Stimulated activated naive CD4-positive, alpha-beta T cell (primary cell): Measurements from ENCODE around the gene ARHGEF28.
A peak's percentile ranks its signal among the peaks of the same experiment; 100 is the strongest.

Experiments
- DNase-seq, 6 experiments: peaks; one replicate each; lab custom pipeline; 2025; lab: John Stamatoyannopoulos, UW

Gene ARHGEF28, protein sequence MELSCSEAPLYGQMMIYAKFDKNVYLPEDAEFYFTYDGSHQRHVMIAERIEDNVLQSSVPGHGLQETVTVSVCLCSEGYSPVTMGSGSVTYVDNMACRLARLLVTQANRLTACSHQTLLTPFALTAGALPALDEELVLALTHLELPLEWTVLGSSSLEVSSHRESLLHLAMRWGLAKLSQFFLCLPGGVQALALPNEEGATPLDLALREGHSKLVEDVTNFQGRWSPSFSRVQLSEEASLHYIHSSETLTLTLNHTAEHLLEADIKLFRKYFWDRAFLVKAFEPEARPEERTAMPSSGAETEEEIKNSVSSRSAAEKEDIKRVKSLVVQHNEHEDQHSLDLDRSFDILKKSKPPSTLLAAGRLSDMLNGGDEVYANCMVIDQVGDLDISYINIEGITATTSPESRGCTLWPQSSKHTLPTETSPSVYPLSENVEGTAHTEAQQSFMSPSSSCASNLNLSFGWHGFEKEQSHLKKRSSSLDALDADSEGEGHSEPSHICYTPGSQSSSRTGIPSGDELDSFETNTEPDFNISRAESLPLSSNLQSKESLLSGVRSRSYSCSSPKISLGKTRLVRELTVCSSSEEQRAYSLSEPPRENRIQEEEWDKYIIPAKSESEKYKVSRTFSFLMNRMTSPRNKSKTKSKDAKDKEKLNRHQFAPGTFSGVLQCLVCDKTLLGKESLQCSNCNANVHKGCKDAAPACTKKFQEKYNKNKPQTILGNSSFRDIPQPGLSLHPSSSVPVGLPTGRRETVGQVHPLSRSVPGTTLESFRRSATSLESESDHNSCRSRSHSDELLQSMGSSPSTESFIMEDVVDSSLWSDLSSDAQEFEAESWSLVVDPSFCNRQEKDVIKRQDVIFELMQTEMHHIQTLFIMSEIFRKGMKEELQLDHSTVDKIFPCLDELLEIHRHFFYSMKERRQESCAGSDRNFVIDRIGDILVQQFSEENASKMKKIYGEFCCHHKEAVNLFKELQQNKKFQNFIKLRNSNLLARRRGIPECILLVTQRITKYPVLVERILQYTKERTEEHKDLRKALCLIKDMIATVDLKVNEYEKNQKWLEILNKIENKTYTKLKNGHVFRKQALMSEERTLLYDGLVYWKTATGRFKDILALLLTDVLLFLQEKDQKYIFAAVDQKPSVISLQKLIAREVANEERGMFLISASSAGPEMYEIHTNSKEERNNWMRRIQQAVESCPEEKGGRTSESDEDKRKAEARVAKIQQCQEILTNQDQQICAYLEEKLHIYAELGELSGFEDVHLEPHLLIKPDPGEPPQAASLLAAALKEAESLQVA (N-terminal part only)

DNA sequence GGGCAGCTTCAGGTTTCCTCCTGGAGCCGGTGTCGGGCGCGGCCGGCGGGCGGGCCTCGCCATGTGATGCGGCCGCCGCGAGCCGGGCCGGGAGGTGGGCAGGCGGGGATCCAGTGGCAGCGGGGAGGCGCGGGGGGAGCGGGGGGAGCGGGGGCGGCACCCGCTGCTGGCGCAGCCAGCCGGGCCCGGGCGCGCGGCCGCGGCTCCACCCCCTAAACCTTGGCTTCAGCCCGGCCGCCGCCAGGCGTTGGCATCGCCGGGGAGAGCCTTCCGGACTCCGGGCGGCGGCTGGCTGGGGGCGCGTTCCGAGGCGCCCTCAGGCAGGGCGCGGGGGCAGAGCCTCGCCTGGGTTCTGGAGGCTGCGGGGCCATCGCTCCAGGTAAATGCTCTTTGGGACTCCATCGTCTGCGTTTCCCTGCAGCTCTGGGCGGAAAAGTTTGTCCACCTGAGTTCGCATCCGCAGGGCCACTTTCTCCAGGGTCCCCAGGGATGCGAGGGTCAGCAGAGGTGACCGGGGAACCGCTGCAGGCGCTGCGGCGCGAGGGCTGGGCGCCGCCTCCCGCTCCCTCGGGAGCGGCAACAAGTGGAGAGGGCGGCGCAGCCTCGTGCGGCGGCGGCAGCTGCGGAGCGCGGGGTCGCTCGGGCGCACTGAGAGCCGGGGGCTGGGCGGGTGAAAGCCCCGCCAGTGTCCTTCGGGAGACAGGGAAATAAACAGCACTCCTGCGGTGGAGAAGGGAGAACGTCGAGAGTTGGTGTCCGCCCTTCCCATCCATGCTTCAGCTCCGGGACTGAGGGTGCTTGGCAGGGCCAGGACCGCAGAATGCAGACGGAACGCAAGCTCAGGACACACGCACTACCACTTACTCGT is at the start of gene ARHGEF28:
ARHGEF28 (plus strand) TSS at position 253 of the 868 bp plus-strand sequence. CDS start 58,656 bp downstream, outside the sequence.
- no peak for DNase-seq

DNA sequence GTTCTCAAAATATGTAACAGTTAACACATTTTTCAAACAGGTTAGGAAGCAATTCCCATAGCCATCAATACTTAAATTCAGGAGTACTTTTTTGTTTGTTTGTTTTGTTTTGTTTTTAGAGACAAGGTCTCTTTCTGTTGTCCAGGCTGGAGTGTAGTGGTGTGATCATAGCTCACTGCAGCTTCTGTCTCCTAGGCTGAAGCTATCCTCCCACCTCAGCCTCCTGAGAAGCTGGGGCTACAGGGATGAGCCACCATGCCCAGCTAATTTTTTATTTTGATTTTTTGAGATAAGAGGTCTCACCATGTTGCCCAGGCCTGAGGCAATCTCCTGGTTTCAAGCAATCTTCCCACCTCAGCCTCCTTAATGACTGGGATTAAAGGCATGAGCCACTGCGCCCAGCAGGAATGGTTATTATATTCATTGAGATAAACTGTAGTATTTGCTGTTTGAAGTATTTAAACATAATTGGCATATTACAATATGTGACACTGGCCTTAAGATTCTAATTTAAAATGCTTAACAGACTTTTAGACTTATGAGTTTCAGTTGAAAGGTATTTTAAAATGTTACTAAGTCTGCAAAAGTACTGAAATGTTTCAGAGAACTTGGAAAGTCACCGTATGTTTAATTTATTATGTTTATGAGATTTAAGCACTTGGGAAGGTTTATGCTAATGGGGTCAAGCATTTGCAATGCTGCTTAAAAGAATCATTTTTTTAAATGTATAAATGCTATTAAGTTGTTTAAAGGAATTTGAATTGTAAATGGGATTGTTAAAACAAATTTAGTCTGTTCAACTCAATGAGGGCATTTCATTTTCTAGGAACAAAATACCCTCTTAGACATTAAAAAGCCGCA is 43.5 kb upstream of the ARHGEF28 start:
- DNase-seq = no peak

DNA sequence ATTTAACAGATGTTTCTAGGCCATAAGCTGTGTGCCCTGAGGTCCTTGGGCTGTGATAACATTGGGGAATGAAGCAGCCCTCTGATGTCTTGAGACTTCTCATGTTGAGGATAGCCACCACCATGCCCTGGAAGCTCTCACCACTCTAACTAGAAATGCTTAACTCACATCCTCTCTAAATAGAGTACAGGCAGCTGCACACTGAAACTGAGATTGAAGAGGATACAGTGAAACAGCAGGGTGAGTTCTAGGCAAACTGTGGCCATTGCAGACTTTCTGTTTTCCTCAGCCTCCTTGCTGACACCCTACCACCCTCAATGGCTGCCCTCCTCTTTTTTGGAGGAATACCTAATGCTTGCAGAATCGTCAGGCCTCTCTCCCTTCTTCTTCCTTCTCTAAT is 38.1 kb upstream of the ARHGEF28 start:
- DNase-seq = no peak

DNA sequence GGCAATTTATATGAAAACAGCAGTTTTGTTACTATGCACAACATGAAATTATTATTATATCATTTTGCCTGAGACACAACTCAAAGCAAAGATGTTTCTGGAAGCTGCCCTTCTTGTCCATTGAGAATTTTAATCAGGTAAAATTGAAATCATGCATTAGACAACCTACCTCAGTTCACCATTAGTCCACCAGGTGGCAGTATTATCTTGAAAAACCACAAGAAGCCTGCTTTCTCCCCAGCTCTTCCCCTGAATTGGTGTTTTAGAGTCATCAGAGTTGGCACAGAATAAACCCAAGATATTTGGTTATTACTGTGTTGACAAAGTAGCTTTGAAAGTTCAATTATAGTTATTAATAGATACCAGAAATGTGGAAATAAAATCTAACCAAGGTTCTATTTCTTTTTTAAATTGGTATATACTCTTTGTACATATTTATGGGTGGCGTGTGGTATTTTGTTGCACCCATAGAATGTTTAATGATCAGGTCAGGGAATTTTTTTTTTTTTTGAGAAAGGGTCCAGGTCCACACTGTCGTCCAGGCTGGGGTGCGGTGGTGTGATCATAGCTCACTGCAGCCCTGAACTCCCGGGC is 34.8 kb upstream of the ARHGEF28 start:
- DNase-seq = peak in 5 of 6 experiments; percentile 2 to 75 (median 30)

DNA sequence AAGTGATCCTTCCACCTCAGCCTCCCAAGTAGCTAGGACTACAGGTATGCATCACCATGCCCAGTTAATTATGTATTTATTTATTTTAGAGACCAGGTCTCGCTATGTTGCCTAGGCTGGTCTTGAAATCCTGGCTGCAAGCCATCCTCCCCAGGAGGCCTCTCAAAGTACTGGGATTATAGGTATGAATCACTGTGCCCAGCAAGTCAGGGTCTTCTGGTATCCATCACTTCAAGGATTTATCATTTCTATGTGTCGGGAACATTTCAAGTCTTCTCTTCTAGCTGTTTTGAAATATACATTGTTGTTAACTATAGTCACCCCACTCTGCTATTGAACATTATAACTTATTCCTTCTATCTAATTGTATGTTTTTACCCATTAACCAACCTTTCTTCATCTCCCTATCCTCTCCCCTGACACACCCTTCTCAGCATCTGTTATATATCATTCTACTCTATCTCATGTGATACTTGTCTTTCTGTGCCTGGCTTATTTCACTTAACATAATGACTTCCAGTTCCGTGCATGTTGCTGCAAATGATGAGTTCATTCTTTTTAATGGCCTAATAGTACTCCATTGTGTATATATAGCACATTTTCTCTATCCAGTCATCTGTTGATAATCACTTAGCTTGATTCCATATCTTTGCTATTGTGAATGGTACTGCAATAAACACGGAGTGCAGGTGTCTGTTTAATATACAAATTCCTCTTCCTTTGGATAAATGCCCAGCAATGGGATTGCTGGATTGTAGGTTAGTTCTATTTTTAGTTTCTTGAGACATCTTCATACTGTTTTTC is 34.1 kb upstream of the ARHGEF28 start:
- DNase-seq = no peak

DNA sequence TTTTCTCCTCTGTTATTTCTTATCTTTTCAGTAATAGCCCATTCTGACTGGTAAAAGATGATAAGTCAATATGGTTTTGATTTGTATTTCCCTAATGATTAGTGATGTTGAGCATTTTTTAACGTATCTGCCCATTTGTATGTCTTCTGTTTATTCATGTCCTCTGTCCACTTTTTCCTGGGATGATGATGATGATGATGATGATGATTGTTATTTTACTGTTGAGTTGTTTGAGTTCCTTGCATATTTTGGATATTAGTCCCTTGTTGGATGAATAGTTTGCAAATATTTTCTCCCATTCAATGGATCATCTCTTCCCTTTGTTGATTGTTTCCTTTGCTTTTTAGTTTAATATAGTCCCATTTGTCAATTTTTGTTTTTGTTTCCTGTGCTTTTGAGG is 33.4 kb upstream of the ARHGEF28 start:
- no peak for DNase-seq

DNA sequence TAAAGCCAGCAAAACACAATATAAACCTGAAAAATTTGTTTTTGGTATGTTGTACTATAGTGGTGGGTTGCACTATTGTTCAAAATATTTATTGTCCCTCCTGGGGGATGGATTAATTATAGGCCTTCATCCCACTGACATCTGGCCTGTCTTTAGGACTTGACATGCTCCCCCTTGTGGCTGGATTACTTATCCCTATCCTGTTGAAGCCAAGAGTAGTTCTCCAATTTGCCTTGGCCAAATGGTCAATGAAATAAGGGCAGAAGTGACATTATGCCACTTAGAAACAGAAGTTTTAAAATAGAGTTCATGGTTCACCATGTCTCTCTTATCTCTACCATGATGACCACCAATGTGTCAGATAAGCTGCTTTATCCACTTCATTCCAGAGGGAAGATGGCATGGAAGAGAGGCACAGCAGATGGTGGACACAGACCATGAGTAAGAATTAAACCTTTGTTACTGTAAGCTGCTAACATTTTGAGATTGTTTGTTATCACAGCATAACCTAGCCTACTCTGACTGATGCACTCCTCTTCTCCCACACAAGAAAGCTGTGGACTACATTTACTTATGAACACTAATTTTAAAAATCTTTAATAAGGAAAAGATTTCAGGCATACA is 29.2 kb upstream of the ARHGEF28 start:
- no peak for DNase-seq

DNA sequence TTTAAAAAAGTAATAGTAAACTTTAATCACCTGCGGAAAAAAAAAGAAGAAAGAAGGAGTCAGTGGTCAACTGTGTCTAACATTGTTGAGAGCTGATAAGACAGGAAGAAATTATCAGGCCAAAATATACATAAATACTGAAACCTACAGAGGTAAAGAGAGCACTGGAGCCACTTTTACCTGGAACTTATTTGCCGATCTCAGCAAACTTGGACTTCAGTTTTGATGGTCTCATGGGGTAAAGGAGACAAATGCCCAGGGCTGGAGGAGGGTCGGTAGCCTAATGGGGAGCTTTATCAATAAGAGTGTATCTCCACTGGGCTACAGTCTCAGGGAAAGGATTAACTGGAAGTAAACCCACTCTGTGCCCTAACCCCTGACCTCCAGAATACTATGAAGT is 26.6 kb upstream of the ARHGEF28 start:
- no peak for DNase-seq

DNA sequence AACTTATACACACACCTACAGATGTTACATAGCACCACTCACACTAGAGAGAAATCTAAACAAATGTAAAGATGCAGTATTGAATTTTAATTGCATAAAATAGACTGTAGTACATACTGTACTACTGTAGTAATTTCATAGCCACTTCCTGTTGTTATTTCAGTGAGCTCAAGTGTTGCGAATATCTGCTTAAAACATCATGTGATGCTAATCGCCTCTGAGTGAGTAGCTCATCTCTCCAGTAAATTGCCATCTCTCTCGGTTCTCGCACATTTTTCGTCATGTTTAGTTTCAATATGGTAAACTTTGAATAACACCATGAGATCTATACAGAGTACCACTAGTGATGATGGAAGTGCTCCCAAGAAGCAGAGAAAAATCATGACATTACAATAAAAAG is 22.0 kb upstream of the ARHGEF28 start:
- no peak for DNase-seq

DNA sequence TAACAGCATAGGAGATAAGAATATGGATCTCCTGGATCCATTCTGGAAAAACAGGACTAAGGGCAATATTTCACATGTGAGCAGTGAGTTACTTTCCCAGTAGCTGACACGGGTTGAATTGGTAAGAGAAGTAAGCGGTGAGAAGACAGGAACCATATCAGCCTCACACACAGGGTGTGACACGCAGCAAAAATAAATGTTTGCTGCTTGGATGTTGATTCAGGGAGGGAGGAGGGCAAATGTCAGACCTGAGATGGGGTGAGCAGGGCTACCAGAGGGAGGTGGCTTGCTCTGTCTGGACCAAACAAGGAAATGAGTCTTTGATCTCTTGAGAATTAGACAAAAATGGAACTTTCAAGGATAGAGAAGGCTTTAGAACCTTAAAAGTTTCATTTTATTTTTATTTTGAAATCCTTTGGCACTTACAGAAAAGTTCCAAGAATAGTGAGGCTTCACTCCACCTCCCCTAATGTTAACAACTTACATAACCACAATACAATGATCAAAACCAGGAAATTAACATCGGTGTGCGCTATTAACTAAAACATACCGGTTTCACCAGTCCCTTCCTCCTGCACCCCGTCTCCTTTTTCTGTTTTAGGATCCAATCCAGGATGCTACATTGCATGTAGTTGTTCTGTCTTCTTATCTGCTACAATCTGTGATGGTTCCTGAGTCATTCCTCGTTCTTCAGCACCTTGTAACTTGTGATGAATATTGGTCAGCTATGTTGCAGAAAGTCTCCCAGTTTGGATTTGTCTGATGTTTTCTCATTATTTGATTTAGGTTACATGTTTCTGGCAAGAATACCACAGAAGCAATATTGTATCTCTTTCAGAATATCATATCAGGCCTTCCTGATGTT is 20.5 kb upstream of the ARHGEF28 start:
- DNase-seq = no peak

DNA sequence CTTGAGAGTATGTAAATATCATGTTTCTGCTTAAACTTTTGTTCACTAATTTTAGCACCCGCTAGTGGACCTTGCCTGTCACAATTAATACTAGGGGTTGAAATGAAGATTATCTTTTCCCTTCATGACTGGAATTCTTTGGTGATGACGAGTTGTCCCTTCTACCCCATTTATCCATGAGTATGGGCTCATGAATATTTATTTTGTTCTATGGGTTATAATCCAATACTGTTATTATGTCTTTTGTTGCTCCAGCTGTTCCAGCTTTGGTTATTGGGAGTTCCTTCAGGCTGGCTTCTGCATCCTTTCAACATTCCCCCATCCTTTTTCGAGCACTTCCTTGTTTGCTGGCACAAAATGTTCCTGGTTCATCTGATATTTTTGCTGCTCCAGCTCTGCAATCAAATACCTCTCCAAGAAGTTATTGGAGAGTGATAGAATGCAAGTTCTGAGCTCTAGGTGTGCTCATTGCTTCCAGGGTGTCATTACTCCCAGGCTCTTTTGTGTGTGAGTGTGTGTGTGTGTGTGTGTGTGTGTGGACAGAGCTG is 19.7 kb upstream of the ARHGEF28 start:
- no peak for DNase-seq

DNA sequence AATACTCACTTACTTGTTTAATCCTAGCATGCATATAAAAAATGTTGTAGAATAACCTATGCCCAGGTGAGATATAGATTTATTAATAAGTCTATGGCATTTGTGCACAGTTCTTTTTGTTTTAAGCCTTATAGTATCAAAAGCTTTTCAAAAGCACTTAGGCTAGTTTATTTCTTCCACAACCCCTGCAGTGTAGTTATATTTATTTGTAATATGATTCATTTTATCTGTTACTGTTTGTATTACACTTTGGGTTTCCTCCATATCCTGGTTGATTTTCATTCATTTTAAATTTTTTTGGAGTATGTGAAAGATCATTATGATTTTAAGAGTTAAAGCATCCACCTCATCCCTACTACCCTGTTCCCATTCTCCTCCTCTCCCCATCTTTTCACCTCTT is 18.8 kb upstream of the ARHGEF28 start:
- DNase-seq = no peak

DNA sequence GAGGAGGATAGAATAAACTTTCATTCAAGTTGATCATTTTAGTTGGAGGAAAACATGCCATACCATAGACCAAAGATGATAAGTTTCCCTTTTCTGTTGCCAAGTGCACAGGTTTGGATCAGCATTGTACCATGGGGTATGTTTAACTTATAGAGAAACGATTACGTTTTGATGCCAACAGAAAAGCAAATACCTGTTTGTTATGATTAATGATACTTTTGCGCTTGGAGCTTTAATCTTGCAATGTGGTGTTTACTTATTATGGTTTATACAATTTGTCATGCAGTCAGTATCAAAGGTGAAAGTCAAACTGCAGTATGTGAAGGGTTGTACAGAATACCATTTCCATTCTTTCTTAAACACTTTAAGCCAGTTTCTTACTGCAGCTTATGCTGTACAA is 13.2 kb upstream of the ARHGEF28 start:
- DNase-seq = no peak

DNA sequence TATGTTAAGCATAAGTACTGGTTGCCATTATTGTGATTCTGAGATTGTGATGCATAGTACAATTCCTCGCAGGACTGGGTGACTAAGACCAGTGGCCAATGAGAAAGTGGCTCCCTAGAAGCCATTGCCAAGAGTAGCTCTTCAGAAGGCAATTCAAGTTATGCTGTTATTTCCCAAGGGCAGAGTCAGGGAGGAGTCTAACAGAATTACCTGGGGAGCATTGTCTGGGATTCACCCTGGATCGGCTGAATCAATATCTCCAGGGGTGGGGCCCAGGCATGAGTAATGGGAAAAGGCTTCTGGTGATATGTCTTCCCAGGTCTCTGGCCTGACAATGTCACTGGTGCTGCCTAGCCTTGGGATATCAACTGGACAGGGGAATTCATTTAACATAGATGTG is 10.9 kb upstream of the ARHGEF28 start:
- DNase-seq = no peak

DNA sequence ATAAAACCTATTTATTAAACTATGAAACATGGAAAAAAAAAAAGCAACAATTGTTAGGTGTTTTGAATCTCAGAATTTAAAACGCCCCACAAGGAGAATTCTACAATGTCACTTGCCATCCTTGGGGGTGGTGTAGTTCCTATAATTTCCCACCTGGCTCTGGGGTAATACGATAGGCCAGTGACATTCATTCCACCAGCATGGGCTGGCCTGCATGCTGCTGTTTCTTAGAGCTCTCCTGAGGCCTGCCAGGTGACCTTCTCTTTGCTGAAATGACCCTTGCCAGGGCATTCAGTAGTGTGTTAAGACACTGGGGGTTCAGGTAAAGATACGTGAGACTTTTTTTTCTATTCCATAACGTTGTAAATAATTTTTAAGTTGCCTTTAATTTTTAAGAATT is 10.0 kb upstream of the ARHGEF28 start:
- no peak for DNase-seq

DNA sequence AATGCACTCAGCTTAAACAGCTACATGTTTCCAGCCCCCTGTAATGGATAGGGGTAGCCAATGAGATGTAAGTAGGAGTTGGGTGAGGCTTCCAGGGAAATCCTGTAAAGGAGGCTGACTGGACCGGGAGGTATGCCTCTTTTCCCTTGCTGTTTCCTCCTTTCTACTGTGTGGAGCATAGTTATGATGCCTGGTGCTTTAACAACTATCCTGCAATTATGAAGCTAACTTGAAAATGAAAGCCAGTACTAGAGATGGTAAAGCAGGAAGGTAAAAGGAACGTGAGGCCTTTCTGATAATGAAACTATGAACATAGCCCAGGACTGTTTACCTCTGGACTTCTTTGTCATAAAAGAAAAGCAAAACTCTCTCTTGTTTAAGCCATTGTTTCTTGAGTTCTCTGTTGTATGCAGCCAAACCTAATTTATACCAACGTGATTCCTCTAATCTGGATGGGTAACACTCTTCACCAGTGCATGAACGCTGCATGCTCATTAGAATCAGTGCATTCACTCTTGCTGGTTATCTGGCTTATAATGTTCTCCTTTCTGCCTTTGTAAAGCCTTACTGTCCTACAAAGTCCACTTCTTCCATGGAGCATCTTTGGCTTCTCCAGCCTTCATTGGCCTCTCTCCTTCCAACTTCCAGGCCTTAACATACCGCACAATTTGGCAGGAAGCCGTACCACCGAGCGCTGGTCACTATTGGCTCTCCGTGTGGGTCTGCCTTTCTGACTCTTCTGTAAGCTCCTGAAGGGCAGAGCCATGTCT is 8.3 kb upstream of the ARHGEF28 start:
- DNase-seq = no peak
